HuH-7 (cell line): ENCODE measurements around the gene NT5DC1.
A peak's percentile ranks its signal among the peaks of the same experiment; 100 is the strongest.

Experiments used
- DNase-seq: peaks from one replicate; pipeline ENCODE4 v3.0.0; 2011; ENCODE audit warnings: low spot score

NT5DC1 gene

GRCh38 chr6:116139917-116140316 is 39.3 kb downstream of the NT5DC1 start:
- peak; percentile 8 for DNase-seq

- DNase-seq, result peak; percentile 22
These were observed 44.0 kb downstream of the NT5DC1 start for GRCh38 chr6:116144605-116145004.

GRCh38 chr6:116145803-116146675 is 45.4 kb downstream of the NT5DC1 start:
- peak; percentile 10 for DNase-seq

- no peak for DNase-seq
These were observed 52.0 kb downstream of the NT5DC1 start for GRCh38 chr6:116152620-116153019.

- DNase-seq, result no peak
These were observed 54.2 kb downstream of the NT5DC1 start for GRCh38 chr6:116154887-116155286.

- no peak for DNase-seq
These were observed 56.0 kb downstream of the NT5DC1 start for GRCh38 chr6:116156405-116157326.

- DNase-seq, result no peak
These were observed 56.7 kb downstream of the NT5DC1 start for GRCh38 chr6:116157391-116157790.

- no peak for DNase-seq
These were observed 58.0 kb downstream of the NT5DC1 start for GRCh38 chr6:116158641-116159040.

- DNase-seq, result no peak
These were observed 59.3 kb downstream of the NT5DC1 start for GRCh38 chr6:116159782-116160524.

GRCh38 chr6:116165596-116165995 is 64.9 kb downstream of the NT5DC1 start:
- DNase-seq, result no peak

GRCh38 chr6:116166369-116166768 is 65.7 kb downstream of the NT5DC1 start:
- no peak for DNase-seq

- no peak for DNase-seq
These were observed 67.5 kb downstream of the NT5DC1 start for GRCh38 chr6:116168148-116168547.

- no peak for DNase-seq
These were observed 69.2 kb downstream of the NT5DC1 start for GRCh38 chr6:116169880-116170279.

GRCh38 chr6:116170358-116171057 is 69.9 kb downstream of the NT5DC1 start:
- DNase-seq, result no peak

- no peak for DNase-seq
These were observed 73.3 kb downstream of the NT5DC1 start for GRCh38 chr6:116173928-116174327.

GRCh38 chr6:116175344-116175743 is 74.7 kb downstream of the NT5DC1 start:
- DNase-seq, result no peak

GRCh38 chr6:116176596-116176995 is 75.9 kb downstream of the NT5DC1 start:
- no peak for DNase-seq

- DNase-seq, result no peak
These were observed 79.7 kb downstream of the NT5DC1 start for GRCh38 chr6:116180375-116180774.

- DNase-seq, result no peak
These were observed 88.8 kb downstream of the NT5DC1 start for GRCh38 chr6:116189472-116189871.

GRCh38 chr6:116190550-116190949 is 89.9 kb downstream of the NT5DC1 start:
- DNase-seq, result no peak

GRCh38 chr6:116191881-116192280 is 91.2 kb downstream of the NT5DC1 start:
- DNase-seq, result no peak

- DNase-seq, result no peak
These were observed 92.1 kb downstream of the NT5DC1 start for GRCh38 chr6:116192786-116193185.
